ENCODE results near the gene MACO1.
"Not testable (repeated sequence)": the region's sequence is repeated elsewhere in the genome, so short reads cannot be mapped to it uniquely, and the experiment has no call there.

DNA sequence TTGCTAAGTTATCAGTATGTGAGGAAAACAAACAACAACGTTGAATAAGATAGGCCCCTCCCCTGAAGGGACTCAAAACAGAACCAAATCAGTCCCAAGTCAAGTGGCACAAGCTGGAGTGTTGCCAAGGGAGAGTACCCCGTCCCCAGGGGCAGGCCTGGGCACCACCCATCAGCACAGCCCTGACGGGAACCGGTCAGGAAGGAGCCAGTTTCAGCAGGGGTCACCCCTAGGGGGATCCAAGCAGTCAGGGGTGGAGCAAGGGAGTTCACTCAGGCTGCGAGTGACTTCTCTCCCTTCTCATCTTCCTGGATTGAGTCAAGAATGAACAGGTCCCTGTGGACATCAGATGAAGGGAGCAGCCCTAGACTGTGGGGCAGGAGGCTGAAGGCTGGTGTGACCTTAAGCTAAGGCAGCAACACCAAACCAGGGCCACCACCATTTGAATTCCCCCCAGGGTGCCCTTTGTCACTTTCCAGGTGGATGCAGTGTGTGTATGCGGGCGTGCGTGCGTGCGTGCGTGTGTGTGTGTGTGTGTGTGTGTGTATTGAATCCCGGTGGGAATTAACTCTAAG, 24.9 kb upstream of the MACO1 start:
- TF ChIP-seq, protein P1, sequence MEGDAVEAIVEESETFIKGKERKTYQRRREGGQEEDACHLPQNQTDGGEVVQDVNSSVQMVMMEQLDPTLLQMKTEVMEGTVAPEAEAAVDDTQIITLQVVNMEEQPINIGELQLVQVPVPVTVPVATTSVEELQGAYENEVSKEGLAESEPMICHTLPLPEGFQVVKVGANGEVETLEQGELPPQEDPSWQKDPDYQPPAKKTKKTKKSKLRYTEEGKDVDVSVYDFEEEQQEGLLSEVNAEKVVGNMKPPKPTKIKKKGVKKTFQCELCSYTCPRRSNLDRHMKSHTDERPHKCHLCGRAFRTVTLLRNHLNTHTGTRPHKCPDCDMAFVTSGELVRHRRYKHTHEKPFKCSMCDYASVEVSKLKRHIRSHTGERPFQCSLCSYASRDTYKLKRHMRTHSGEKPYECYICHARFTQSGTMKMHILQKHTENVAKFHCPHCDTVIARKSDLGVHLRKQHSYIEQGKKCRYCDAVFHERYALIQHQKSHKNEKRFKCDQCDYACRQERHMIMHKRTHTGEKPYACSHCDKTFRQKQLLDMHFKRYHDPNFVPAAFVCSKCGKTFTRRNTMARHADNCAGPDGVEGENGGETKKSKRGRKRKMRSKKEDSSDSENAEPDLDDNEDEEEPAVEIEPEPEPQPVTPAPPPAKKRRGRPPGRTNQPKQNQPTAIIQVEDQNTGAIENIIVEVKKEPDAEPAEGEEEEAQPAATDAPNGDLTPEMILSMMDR (conservative IDR thresholded peaks at IDR 0.05), result not testable (repeated sequence)
- TF ChIP-seq EZH2 (IDR thresholded peaks at IDR 0.05; ENCODE audit: low read depth), result not testable (repeated sequence)

Data from PC-9 (cell line).